ENCODE data around the gene SDK1. TPM values are rescaled to one million over a fixed set of nuclear protein-coding genes. Genes with fewer than 3 reads are reported as not detected.
"Not testable (repeated sequence)": the region's sequence is repeated elsewhere in the genome, so short reads cannot be mapped to it uniquely, and the experiment has no call there.

The SDK1 gene
- total and polyA plus RNA-seq, 8 donors: 1.6 to 11.2 (median 6.6) TPM

- TF ChIP-seq EP300 (IDR thresholded peaks at IDR 0.05) (no peak), POLR2AphosphoS5 (IDR thresholded peaks at IDR 0.05) (no peak), CTCF (IDR thresholded peaks at IDR 0.05) (no peak), POLR2A (IDR thresholded peaks at IDR 0.05) (no peak)
- H3K4me1 ChIP-seq: no peaks in the 10 kb centered on the region
- H3K4me3 ChIP-seq: no peak overlapping the region
- DNase-seq: no peak
- intact Hi-C loops (cut with DNase I; ENCODE audit: low total_unique reads): no loop called here
- no peaks in the 10 kb centered on the region for H3K36me3 ChIP-seq
- H3K9me3 ChIP-seq: peaks cover 0 to 7% (median 0%) of the 10 kb centered on the region in 4 donors
- 76 to 82% (median 78%) methylated on average over 28 of the region's 28 CpGs for WGBS, 5 donors
- H3K27me3 ChIP-seq: peaks cover 0 to 12% (median 0%) of the 10 kb centered on the region in 3 donors
- H3K27ac ChIP-seq: no peak overlapping the region
These were observed 1006.5 kb downstream of the SDK1 start for GRCh38 chr7:4307316-4308204.

- Histone ChIP-seq H3K4me1 (no peaks in the 10 kb centered on the region), H3K9me3 (peaks cover 0 to 7% (median 0%) of the 10 kb centered on the region in 4 donors)
- WGBS, 5 donors: 88 to 91% (median 90%) methylated on average over 22 of the region's 22 CpGs
These were observed 1007.1 kb downstream of the SDK1 start for GRCh38 chr7:4308205-4308590.

GRCh38 chr7:4313911-4314310 is 1012.9 kb downstream of the SDK1 start:
- H3K4me3 ChIP-seq; H3K36me3 ChIP-seq; H3K27ac ChIP-seq; DNase-seq; intact Hi-C loops (cut with DNase I; ENCODE audit: low total_unique reads); H3K4me1 ChIP-seq; H3K27me3 ChIP-seq: not testable (repeated sequence)
- 90 to 96% (median 95%) methylated on average over 16 to 29 of the region's 29 CpGs for WGBS, 5 donors
- peaks cover 0 to 15% (median 2%) of the 10 kb centered on the region in 4 donors for H3K9me3 ChIP-seq

More at GRCh38 chr7:4308205-4308590, 1007.1 kb downstream of the SDK1 start:
- no peaks in the 10 kb centered on the region for H3K36me3 ChIP-seq
- peaks cover 0 to 12% (median 0%) of the 10 kb centered on the region in 3 donors for H3K27me3 ChIP-seq
- TF ChIP-seq CTCF (IDR thresholded peaks at IDR 0.05): no peak
- TF ChIP-seq POLR2A (IDR thresholded peaks at IDR 0.05): no peak
- TF ChIP-seq EP300 (IDR thresholded peaks at IDR 0.05): no peak
- TF ChIP-seq POLR2AphosphoS5 (IDR thresholded peaks at IDR 0.05): no peak
- no peak overlapping the region for H3K27ac ChIP-seq
- intact Hi-C loops (cut with DNase I; ENCODE audit: low total_unique reads): no loop called here
- no peak overlapping the region for H3K4me3 ChIP-seq
- no peak for DNase-seq

- 84 to 96% (median 95%) methylated on average over 13 to 16 of the region's 16 CpGs for WGBS, 5 donors
- DNase-seq; intact Hi-C loops (cut with DNase I; ENCODE audit: low total_unique reads); H3K27me3 ChIP-seq; H3K4me3 ChIP-seq; H3K27ac ChIP-seq; H3K4me1 ChIP-seq; H3K36me3 ChIP-seq: not testable (repeated sequence)
- peaks cover 0 to 15% (median 2%) of the 10 kb centered on the region in 4 donors for H3K9me3 ChIP-seq
These were observed 1013.3 kb downstream of the SDK1 start for GRCh38 chr7:4314316-4314715.
